ENCODE data around the gene CORO6. TPM values are rescaled to one million over a fixed set of nuclear protein-coding genes. Genes with fewer than 3 reads are reported as not detected.
A peak's percentile ranks its signal among the peaks of the same experiment; 100 is the strongest.

CORO6 gene
- total and polyA plus RNA-seq, 2 of the 4 experiments (the other 2 are of a cell fraction), result 3.4 to 7.6 TPM

DNA sequence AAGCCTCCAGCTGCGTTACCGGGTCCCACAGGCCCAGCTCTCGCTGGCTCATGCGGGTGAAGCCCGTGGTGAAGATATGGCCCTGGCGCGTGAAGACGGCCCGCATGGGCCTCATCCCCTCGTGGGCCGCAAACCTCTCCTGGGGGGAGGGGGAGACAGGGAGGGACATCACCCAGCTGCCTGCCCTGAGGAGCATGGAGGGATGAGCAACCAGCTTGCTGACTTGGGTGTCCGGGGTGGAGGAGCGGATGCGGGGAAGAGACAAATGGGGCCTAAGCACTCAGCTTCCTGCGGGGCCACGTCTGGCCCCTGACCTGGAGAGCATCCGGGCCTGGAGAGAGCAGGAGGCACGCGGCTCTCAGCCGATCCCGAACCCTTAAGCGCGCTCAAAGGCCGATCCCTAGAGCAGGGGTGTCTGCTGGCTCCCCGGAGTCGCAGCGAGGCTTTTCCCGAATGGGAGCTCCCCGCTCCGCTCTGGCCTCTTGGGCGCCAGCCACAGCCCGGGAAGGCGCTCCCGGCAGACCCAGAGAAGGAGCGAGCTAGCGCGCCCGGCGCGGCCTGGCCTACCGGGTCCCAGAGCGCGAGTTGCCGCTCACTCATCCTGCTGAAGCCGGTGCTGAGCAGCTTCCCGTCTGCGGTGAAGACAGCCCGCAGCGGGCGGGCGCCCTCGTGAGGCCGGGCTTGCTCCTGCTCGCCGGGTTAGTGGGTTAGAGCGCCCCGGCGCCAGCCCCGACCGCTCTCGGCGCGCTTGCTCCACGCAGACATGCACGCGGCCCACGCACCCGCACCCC, 5.0 kb downstream of the CORO6 start:
- H2BK15ac ChIP-seq (ENCODE audit: low read depth, low read length), result no peak overlapping the region
- peaks cover 9% of the 10 kb centered on the region; the same call in 1 of the 2 replicates for H4K20me1 ChIP-seq (ENCODE audit: insufficient read depth, low read length)
- H4K5ac ChIP-seq (ENCODE audit: low read depth, low read length), result no peak overlapping the region
- H3K4ac ChIP-seq (ENCODE audit: low read depth, low read length), result no peak overlapping the region
- H2BK5ac ChIP-seq (ENCODE audit: low read depth, low read length, poor library complexity, severe bottlenecking), result no peak overlapping the region
- no peak overlapping the region for H3K56ac ChIP-seq (ENCODE audit: extremely low read depth, insufficient read depth, low read length)
- no peak overlapping the region; a peak in 1 of 4 replicates for H4K8ac ChIP-seq (ENCODE audit: low read depth in 2 of 2, low read length in 2 of 2)
- ATAC-seq (ENCODE audit: low read depth) (no peak), DNase-seq (peak; percentile 49)
- WGBS, 2 experiments (ENCODE audit: extremely low coverage in 2 of 2, insufficient read length in 1 of 2), result 28% methylated on average over 38 of the region's 68 CpGs; no CpG with 5 or more reads in 1 of the 2 experiments
- no peak overlapping the region for H3K14ac ChIP-seq (replicated peaks; ENCODE audit: low read depth, low read length)
- peaks cover 15% of the 10 kb centered on the region for H3K4me1 ChIP-seq (ENCODE audit: control insufficient read depth, insufficient read depth, low read length)
- H3K18ac ChIP-seq (ENCODE audit: low read depth, low read length), result no peak overlapping the region
- ChIA-PET POLR2A (ENCODE audit: unreplicated experiment) (interaction anchor here (1.0 kb wide), 1 partner anchor 144 kb away, joined by 5 read pairs; no protein-coding TSS in a partner anchor), CTCF (interaction anchor here (0.5 to 2.2 kb wide), 6 partner anchors 9 to 443 kb away, joined by 3 to 5 read pairs (median 3); no protein-coding TSS in a partner anchor)
- no peak overlapping the region for H3K27ac ChIP-seq (ENCODE audit: insufficient read depth, low read length)
- H4K91ac ChIP-seq (ENCODE audit: insufficient read depth, low read depth, low read length), result no peak overlapping the region
- intact Hi-C loops (cut with micrococcal nuclease), result no loop called here
- H3K27me3 ChIP-seq (ENCODE audit: control insufficient read depth, insufficient read depth, low read length), result no peaks in the 10 kb centered on the region; the same call in 1 of the 2 replicates
- H2AK9ac ChIP-seq (replicated peaks; ENCODE audit: low read depth, low read length, poor library complexity), result peak overlapping the region; percentile 9
- peaks cover 0 to 22% of the 10 kb centered on the region in 2 experiments; a peak in 1 of 4 replicates for H3K79me1 ChIP-seq (ENCODE audit: low read depth in 1 of 2, low read length in 2 of 2)
- H2BK20ac ChIP-seq (ENCODE audit: low read depth, low read length), result no peak overlapping the region
- TF ChIP-seq RAD21 (IDR thresholded peaks at IDR 0.05; ENCODE audit: low read length), result peak; percentile 32
- TF ChIP-seq ELK1 (IDR thresholded peaks at IDR 0.05; ENCODE audit: borderline replicate concordance, low read depth, low read length), result no peak
- peak; percentile 44 for TF ChIP-seq CTCF (conservative IDR thresholded peaks at IDR 0.05; ENCODE audit: low read depth, low read length)
- TF ChIP-seq MXI1 (IDR thresholded peaks at IDR 0.05; ENCODE audit: borderline replicate concordance, low read depth, low read length), result no peak
- TF ChIP-seq MAZ (IDR thresholded peaks at IDR 0.05; ENCODE audit: borderline replicate concordance, low read depth, low read length), result no peak
- TF ChIP-seq MAFK (IDR thresholded peaks at IDR 0.05; ENCODE audit: low read depth, low read length), result no peak
- no peak for TF ChIP-seq RCOR1 (IDR thresholded peaks at IDR 0.05; ENCODE audit: insufficient replicate concordance, low read length)
- no peak for TF ChIP-seq POLR2A (IDR thresholded peaks at IDR 0.05; ENCODE audit: low read depth, low read length)
- no peak for TF ChIP-seq CEBPB (IDR thresholded peaks at IDR 0.05; ENCODE audit: low read depth, low read length)
- dilution Hi-C loops (cut with HindIII; ENCODE audit: low sequenced_read_pairs, unreplicated experiment), result no loop called here
- no peaks in the 10 kb centered on the region for H3K9me3 ChIP-seq (ENCODE audit: control insufficient read depth, insufficient read depth, low read length)
- H3K23ac ChIP-seq (ENCODE audit: low read depth, low read length), result no peak overlapping the region
- H2BK120ac ChIP-seq (ENCODE audit: low read depth, low read length), result no peak overlapping the region
- H3K4me3 ChIP-seq (ENCODE audit: insufficient read depth, low read depth, low read length), result no peak overlapping the region
- peaks cover 2% of the 10 kb centered on the region; the same call in 1 of the 2 replicates for H3K36me3 ChIP-seq (ENCODE audit: control insufficient read depth, insufficient read depth, low read length)
- no TSS peak for BruUV-seq (replicated peaks)
- peaks cover 25% of the 10 kb centered on the region for H3K9me1 ChIP-seq (ENCODE audit: insufficient read depth, low read length)
- in situ Hi-C loops (cut with MboI; ENCODE audit: low sequenced_read_pairs), result no loop called here
- no peak overlapping the region for H3K9ac ChIP-seq (ENCODE audit: low read depth, low read length)
- H3K4me2 ChIP-seq (ENCODE audit: low read depth, low read length), result no peak overlapping the region
- peak overlapping the region; percentile 81 for H2AFZ ChIP-seq (replicated peaks; ENCODE audit: low read length, poor library complexity)
- H2AK5ac ChIP-seq (ENCODE audit: low read depth, low read length), result no peak overlapping the region
